Neural progenitor cell (in vitro differentiated cells): Measurements from ENCODE around the gene APOBEC3C. TPM values are rescaled to one million over a fixed set of nuclear protein-coding genes. Genes with fewer than 3 reads are reported as not detected.
"Not testable (repeated sequence)": the region's sequence is repeated elsewhere in the genome, so short reads cannot be mapped to it uniquely, and the experiment has no call there.

Source experiments
- DNase-seq: peaks from one replicate; pipeline ENCODE4 v3.0.0-alpha.2; 2016; ENCODE audit warnings: low spot score
- H2AFZ ChIP-seq: fragments of 200-600 bp; sonication (generic); replicated peaks from 2 replicates; pipeline ENCODE4 v1.6.1; 2016; ENCODE audit warnings: antibody characterized with exemption
- H3F3A ChIP-seq: fragments of 200-600 bp; sonication (generic); 2 replicates; pipeline ENCODE4 v1.6.1; 2016; ENCODE audit warnings: antibody characterized with exemption, low read depth
- H3K27ac ChIP-seq: fragments of 200-600 bp; sonication (generic); 2 replicates; pipeline ENCODE4 v1.5.1; 2016; ENCODE audit warnings: mild to moderate bottlenecking
- H3K27me3 ChIP-seq: fragments of 200-600 bp; sonication (generic); 2 replicates; pipeline ENCODE4 v1.6.1; 2016; ENCODE audit warnings: mild to moderate bottlenecking, moderate library complexity
- H3K36me3 ChIP-seq: fragments of 200-600 bp; sonication (generic); 2 replicates; pipeline ENCODE4 v1.5.1; 2016
- H3K4me1 ChIP-seq: fragments of 200-600 bp; sonication (generic); 2 replicates; pipeline ENCODE4 v1.6.1; 2016; ENCODE audit warnings: mixed run types
- H3K4me2 ChIP-seq: fragments of 200-600 bp; sonication (generic); 2 replicates; pipeline ENCODE4 v1.6.1; 2016
- H3K4me3 ChIP-seq: fragments of 200-600 bp; sonication (generic); 2 replicates; pipeline ENCODE4 v1.5.1; 2016
- H3K79me2 ChIP-seq: fragments of 200-600 bp; sonication (generic); 2 replicates; pipeline ENCODE4 v1.6.1; 2016; ENCODE audit warnings: low read depth
- H3K9ac ChIP-seq: fragments of 200-600 bp; sonication (generic); 2 replicates; pipeline ENCODE4 v1.6.1; 2016
- H3K9me3 ChIP-seq: fragments of 200-600 bp; sonication (generic); 2 replicates; pipeline ENCODE4 v1.5.1; 2016; ENCODE audit warnings: low read depth
- H4K20me1 ChIP-seq: fragments of 200-600 bp; sonication (generic); 2 replicates; pipeline ENCODE4 v1.6.1; 2016; ENCODE audit warnings: low read depth
- H3K27ac Mint-ChIP-seq: 3 replicates; pipeline ENCODE4 v1.8.0; 2021; ENCODE audit warnings: mixed read lengths
- H3K27me3 Mint-ChIP-seq: 2 replicates; pipeline ENCODE4 v1.8.0; 2022; ENCODE audit warnings: low read depth, mild to moderate bottlenecking, inconsistent platforms, moderate library complexity, mixed read lengths; ENCODE audit not compliant: insufficient read depth
- H3K36me3 Mint-ChIP-seq: 3 replicates; pipeline ENCODE4 v1.8.0; 2021; ENCODE audit warnings: mixed read lengths
- H3K4me1 Mint-ChIP-seq: 3 replicates; pipeline ENCODE4 v1.8.0; 2021; ENCODE audit warnings: mixed read lengths
- H3K4me3 Mint-ChIP-seq: 3 replicates; pipeline ENCODE4 v1.8.0; 2021; ENCODE audit warnings: mild to moderate bottlenecking, moderate library complexity, mixed read lengths
- H3K9me3 Mint-ChIP-seq: 3 replicates; pipeline ENCODE4 v1.8.0; 2020; ENCODE audit warnings: mixed read lengths
- EZH2 ChIP-seq: fragments of 200-600 bp; sonication (generic); IDR thresholded peaks from 2 replicates; pipeline ENCODE4 v1.6.1; 2017; ENCODE audit warnings: antibody characterized with exemption, mild to moderate bottlenecking, moderate library complexity
- EZH2phosphoT487 ChIP-seq: fragments of 200-600 bp; sonication (generic); IDR thresholded peaks from 2 replicates; pipeline ENCODE4 v1.6.1; 2017; ENCODE audit warnings: antibody characterized with exemption
- total RNA-seq: library from RNA; depleted of rRNA; stranded (reverse); fragments of >200 nt; gene quantifications from 2 replicates; pipeline ENCODE4 v1.2.3, GENCODE V29; 2015; ENCODE audit warnings: low replicate concordance
- TF ChIP-seq, protein P1 (sequence below): fragments of 200-600 bp; sonication (generic); IDR thresholded peaks from 2 replicates; pipeline ENCODE4 v1.5.1; 2017; ENCODE audit warnings: antibody characterized with exemption, mild to moderate bottlenecking

Gene APOBEC3C
- total RNA-seq, 1 donor from 2014 or later, result 3.0 TPM

- H2AFZ ChIP-seq, result peak overlapping the region; percentile 40
- no peaks in the 10 kb centered on the region for H3K9me3 ChIP-seq
- H3K36me3 ChIP-seq, result no peaks in the 10 kb centered on the region
- Mint-ChIP-seq H3K4me1 (peaks cover 18% of the 10 kb centered on the region), H3K36me3 (peaks cover 4% of the 10 kb centered on the region), H3K27me3 (peaks cover 14% of the 10 kb centered on the region), H3K9me3 (peaks cover 12% of the 10 kb centered on the region), H3K27ac (no peak overlapping the region), H3K4me3 (peak overlapping the region; percentile 33)
- H3K9ac ChIP-seq, result no peak overlapping the region
- no peaks in the 10 kb centered on the region for H3K27me3 ChIP-seq
- TF ChIP-seq, protein P1, sequence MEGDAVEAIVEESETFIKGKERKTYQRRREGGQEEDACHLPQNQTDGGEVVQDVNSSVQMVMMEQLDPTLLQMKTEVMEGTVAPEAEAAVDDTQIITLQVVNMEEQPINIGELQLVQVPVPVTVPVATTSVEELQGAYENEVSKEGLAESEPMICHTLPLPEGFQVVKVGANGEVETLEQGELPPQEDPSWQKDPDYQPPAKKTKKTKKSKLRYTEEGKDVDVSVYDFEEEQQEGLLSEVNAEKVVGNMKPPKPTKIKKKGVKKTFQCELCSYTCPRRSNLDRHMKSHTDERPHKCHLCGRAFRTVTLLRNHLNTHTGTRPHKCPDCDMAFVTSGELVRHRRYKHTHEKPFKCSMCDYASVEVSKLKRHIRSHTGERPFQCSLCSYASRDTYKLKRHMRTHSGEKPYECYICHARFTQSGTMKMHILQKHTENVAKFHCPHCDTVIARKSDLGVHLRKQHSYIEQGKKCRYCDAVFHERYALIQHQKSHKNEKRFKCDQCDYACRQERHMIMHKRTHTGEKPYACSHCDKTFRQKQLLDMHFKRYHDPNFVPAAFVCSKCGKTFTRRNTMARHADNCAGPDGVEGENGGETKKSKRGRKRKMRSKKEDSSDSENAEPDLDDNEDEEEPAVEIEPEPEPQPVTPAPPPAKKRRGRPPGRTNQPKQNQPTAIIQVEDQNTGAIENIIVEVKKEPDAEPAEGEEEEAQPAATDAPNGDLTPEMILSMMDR, result peak; percentile 54
- TF ChIP-seq EZH2phosphoT487 (no peak), EZH2 (no peak)
- no peaks in the 10 kb centered on the region for H3K79me2 ChIP-seq
- peaks cover 7% of the 10 kb centered on the region for H3K4me1 ChIP-seq
- peaks cover 7% of the 10 kb centered on the region for H3F3A ChIP-seq
- no peak overlapping the region for H3K4me3 ChIP-seq
- H4K20me1 ChIP-seq, result no peaks in the 10 kb centered on the region
- peak overlapping the region; percentile 24 for H3K4me2 ChIP-seq
- DNase-seq, result peak; percentile 66
- H3K27ac ChIP-seq, result no peak overlapping the region
Measured at GRCh38 chr22:38981005-38981991, 32.8 kb upstream of the APOBEC3C start.

DNA sequence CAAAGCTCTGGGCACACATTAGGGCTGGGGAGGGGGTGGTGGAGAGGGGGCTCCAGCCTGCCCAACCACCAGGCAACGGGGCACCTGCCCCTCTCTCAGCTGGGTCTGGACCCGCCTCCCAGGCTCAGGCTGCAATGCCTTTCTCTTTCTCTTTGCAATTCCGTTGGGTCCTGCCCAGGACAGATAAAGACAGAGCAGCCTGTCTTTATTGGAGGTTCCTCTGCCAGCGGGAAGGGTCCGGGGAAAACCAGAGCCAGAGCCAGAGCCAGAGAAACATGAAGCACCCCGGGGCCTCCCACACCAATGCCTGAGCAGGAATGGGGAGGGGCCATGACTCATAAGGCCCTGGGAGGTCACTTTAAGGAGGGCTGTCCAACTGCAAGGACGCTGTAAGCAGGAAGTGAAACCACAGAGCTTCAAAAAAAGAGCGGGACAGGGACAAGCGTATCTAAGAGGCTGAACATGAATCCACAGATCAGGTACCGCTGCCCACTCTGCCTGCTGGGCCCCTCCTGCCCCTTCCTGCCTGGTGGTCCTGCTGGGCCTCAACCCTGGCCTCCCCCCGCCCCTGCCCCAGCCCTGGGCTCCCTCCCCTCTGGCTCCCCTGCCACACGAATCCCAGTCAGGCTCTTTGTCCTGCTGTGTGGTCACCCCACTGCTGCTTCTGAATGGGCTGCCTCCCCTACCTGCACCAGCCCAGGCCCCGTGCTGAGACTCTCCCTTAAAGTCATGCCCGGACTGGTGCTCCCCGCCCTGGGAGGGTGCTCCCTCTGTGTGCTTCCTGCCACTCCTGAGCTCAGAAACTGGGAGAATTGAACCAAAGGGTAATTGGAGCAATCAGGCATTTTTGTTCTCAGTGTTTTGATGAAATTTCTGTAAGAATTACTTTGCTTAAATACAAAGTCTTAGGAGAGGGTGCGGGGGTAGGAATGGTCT, 31.8 kb upstream of the APOBEC3C start, which contains the start of gene APOBEC3B:
Gene APOBEC3B (plus strand): TSS at position 356 of the 936 bp plus-strand sequence. CDS start 107 bp downstream, at position 463.
- Mint-ChIP-seq H3K4me1 (peaks cover 18% of the 10 kb centered on the region), H3K27me3 (peaks cover 11% of the 10 kb centered on the region), H3K27ac (peak within 1 kb of the TSS; percentile 64), H3K9me3 (peaks cover 9% of the 10 kb centered on the region), H3K4me3 (peak within 1 kb of the TSS; percentile 33), H3K36me3 (peaks cover 4% of the 10 kb centered on the region)
- peak; percentile 47 for DNase-seq
- peaks cover 7% of the 10 kb centered on the region for H3F3A ChIP-seq
- no peak within 1 kb of the TSS for H3K4me3 ChIP-seq
- no peaks in the 10 kb centered on the region for H3K9me3 ChIP-seq
- H2AFZ ChIP-seq, result peak within 1 kb of the TSS; percentile 40
- TF ChIP-seq EZH2 (no peak), EZH2phosphoT487 (no peak)
- TF ChIP-seq, protein P1, result no peak
- no peaks in the 10 kb centered on the region for H3K36me3 ChIP-seq
- H3K79me2 ChIP-seq, result no peaks in the 10 kb centered on the region
- H3K27ac ChIP-seq, result no peak within 1 kb of the TSS
- no peaks in the 10 kb centered on the region for H4K20me1 ChIP-seq
- peaks cover 7% of the 10 kb centered on the region for H3K4me1 ChIP-seq
- H3K9ac ChIP-seq, result no peak within 1 kb of the TSS
- no peaks in the 10 kb centered on the region for H3K27me3 ChIP-seq
- H3K4me2 ChIP-seq, result peak within 1 kb of the TSS; percentile 41

- H3K4me3 ChIP-seq, result no peak overlapping the region
- no peak overlapping the region for H3K4me2 ChIP-seq
- no peaks in the 10 kb centered on the region for H3K36me3 ChIP-seq
- H3K27ac Mint-ChIP-seq, result no peak overlapping the region
- H3K27ac ChIP-seq, result no peak overlapping the region
- H4K20me1 ChIP-seq, result no peaks in the 10 kb centered on the region
- no peaks in the 10 kb centered on the region for H3K79me2 ChIP-seq
- no peak for DNase-seq
- peaks cover 9% of the 10 kb centered on the region for H3K9me3 Mint-ChIP-seq
- TF ChIP-seq EZH2phosphoT487, result no peak
- TF ChIP-seq, protein P1, result no peak
- no peak for TF ChIP-seq EZH2
- H3K9me3 ChIP-seq, result no peaks in the 10 kb centered on the region
- no peaks in the 10 kb centered on the region for H3K27me3 ChIP-seq
- H3K27me3 Mint-ChIP-seq, result peaks cover 8% of the 10 kb centered on the region
- peaks cover 7% of the 10 kb centered on the region for H3K4me1 ChIP-seq
- no peak overlapping the region for H2AFZ ChIP-seq
- H3F3A ChIP-seq, result peaks cover 7% of the 10 kb centered on the region
- H3K4me1 Mint-ChIP-seq, result peaks cover 18% of the 10 kb centered on the region
- no peak overlapping the region for H3K4me3 Mint-ChIP-seq
- peaks cover 4% of the 10 kb centered on the region for H3K36me3 Mint-ChIP-seq
- no peak overlapping the region for H3K9ac ChIP-seq
Measured at GRCh38 chr22:38984224-38984623, 29.8 kb upstream of the APOBEC3C start.

DNA sequence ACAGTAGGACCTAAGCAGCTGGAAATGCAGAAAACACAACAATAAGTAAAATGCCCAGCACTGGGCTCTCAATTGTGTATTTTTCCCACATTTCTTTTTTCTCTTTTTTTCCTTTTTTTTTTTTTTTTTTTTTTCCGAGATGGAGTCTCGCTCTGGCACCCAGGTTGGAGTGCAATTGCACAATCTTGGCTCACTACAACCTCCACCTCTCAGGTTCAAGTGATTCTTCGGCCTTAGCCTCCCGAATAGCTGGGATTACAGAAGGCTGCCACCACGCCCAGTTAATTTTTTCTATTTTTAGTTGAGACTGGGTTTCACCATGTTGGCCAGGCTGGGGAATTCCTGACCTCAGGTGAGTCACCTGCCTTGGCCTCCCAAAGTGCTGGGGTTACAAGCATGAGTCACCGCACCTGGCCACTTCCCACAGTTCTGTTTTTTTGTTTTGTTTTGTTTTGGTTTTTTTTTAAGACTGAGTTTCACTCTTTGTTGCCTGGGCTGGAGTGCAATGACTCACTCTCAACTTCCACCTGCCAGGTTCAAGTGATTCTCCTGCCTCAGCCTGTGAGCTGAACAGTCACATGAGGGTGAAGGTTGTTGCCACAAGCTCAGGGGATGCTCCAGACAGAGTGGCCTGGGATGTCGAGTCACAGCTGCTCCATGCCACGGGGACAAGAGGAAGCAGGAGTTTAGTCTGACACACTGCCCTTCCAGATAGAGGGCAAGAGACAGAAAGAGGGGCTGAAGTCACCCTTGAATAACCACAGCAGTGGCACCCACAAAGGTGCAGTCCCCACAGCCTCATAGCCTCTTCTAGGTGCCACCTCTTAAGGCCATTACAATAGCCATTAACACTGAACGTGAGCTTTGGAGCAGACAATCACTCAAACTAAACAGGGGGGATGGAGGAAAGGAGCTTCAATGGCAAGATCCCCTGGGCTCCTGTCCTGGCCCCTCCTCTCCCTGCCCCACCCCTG, 29.0 kb upstream of the APOBEC3C start:
- H3K9me3 ChIP-seq, H3K79me2 ChIP-seq, H2AFZ ChIP-seq, H4K20me1 ChIP-seq, H3K9ac ChIP-seq, H3K27me3 ChIP-seq, H3K9me3 Mint-ChIP-seq, H3K27ac ChIP-seq, H3K4me3 ChIP-seq, H3K27ac Mint-ChIP-seq, H3K4me1 ChIP-seq, H3K4me3 Mint-ChIP-seq, H3K4me2 ChIP-seq, DNase-seq, H3K36me3 ChIP-seq, H3K27me3 Mint-ChIP-seq, H3F3A ChIP-seq, H3K36me3 Mint-ChIP-seq: not testable (repeated sequence)
- H3K4me1 Mint-ChIP-seq, result peaks cover 18% of the 10 kb centered on the region
